Motor neuron (in vitro differentiated cells): Measurements from ENCODE around the gene ADAMTS19. TPM values are rescaled to one million over a fixed set of nuclear protein-coding genes. Genes with fewer than 3 reads are reported as not detected.
"Not testable (repeated sequence)": the region's sequence is repeated elsewhere in the genome, so short reads cannot be mapped to it uniquely, and the experiment has no call there.

Experiments
- ATAC-seq, 8 experiments: fragments of 200-7000 bp; cut with Tn5 transposase; replicated peaks in 6 of 8; 2 replicates each; pipeline ENCODE4 v1.8.0; 2021; ENCODE audit warnings: mild to moderate bottlenecking in 8 of 8, moderate library complexity in 8 of 8
- H3K27ac ChIP-seq, 2 donors: fragments of 250-450 bp; sonication (Bioruptor Pico); 2 replicates each; pipeline ENCODE4 v1.9.0; 2021; ENCODE audit warnings: antibody characterized with exemption in 2 of 2, mild to moderate bottlenecking in 2 of 2, moderate library complexity in 1 of 2
- H3K4me1 ChIP-seq, 2 donors: fragments of 250-450 bp; sonication (Bioruptor Pico); replicated peaks in 1 of 2; 2 replicates each; pipeline ENCODE4 v1.6.1; 2021; ENCODE audit warnings: antibody characterized with exemption in 2 of 2, mild to moderate bottlenecking in 2 of 2, moderate library complexity in 1 of 2
- H3K4me3 ChIP-seq, 5 donors: fragments of 250-450 bp; sonication (Bioruptor Pico); 2 replicates each; pipeline ENCODE4 v1.9.0; 2021; ENCODE audit warnings: antibody characterized with exemption in 5 of 5, mild to moderate bottlenecking in 5 of 5, moderate library complexity in 4 of 5
- WGBS, 10 experiments: fragments of 450-650 bp; shearing (Covaris generic); methylation state at CpG; one replicate each; pipeline ENCODE4 v1.0.0; 2022; 5-methylcytosine and 5-hydroxymethylcytosine counted together
- in situ Hi-C, 9 experiments: fragments of 400-800 bp; cut with MboI; loops; one replicate each; pipeline ENCODE4 v1.15.0; 2021; ENCODE audit warnings: low sequenced_read_pairs in 9 of 9, low pct_unique_long_range_greater_than_20kb in 2 of 9; ENCODE audit not compliant: unreplicated experiment in 9 of 9
- total RNA-seq, 8 experiments: library from RNA; unstranded; fragments of 300-600 nt; gene quantifications; 2 replicates each; pipeline versions ENCODE4 v1.2.3 to v1.2.4, GENCODE V29; 2022

ADAMTS19 gene
- total RNA-seq, 8 experiments from 2014 or later = 0.36 to 34.7 (median 2.8) TPM

DNA sequence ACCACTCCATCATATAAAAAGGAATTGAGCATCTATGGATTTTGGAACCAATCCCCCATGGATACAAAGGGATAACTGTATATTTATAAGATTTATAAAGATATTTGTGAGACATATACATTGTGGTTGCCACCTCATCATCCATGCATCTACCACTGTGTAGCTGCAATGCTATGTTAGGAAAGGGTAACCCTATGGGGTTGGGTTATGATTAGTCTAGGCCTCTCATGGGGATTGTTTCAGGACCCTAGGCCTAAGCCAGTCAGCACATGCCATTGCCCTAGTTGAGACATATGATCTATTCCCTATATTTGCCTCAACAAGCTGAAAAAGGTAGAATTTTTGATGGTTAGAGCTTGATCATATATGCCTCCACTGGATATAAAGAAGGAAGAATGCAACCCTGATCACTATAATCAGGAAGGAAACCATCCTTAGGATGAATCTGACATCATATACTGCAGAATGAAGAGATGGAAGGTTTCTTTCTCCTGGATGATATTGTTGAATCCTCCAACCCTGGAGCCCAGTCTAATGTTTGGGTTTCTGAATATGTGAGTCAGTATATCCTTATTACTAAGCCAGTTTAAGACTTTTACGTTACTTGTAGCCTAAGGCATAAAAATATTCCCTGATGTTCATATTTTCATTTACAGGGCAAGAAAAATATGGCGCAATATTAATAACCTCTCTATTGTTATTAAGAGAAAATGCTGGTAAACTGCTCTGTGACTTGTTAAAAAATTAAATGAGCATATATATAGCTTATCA is 94.2 kb downstream of the ADAMTS19 start:
- ATAC-seq = no peak
- no peak overlapping the region for H3K27ac ChIP-seq
- in situ Hi-C loops = no loop called here

DNA sequence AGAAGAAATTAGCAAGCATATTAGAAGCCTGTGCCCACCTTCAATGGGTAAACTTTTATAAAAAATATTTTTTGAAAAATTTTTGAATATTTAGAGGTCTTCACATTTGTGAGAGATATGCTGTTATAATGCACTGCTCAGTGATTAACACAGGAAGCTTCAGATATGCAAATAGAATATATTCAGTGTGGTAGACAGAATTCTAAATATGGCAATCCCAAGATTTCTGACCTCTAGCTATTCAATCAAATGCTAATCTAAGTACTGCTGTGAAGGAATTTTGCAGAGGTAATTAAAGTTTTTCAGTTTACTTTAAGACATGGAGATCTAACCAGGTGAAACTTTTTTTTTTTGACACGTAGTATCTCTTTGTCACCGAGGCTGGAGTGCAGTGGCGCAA is 103.5 kb downstream of the ADAMTS19 start:
- peak in 3 of 8 experiments; percentile 32 to 55 (median 51) for ATAC-seq
- H3K4me1 ChIP-seq = peaks cover 0 to 5% of the 10 kb centered on the region in 2 donors
- in situ Hi-C loops = no loop called here
- H3K27ac ChIP-seq = no peak overlapping the region
- H3K4me3 ChIP-seq = no peak overlapping the region
- 67 to 100% (median 87%) methylated on average over 2 to 3 of the region's 3 CpGs; no CpG with 5 or more reads in 4 of the 10 experiments for WGBS, 10 experiments

More for the DNA sequence above, 94.2 kb downstream of the ADAMTS19 start:
- Histone ChIP-seq H3K4me1 (no peaks in the 10 kb centered on the region), H3K4me3 (no peak overlapping the region)
- 40 to 100% (median 87%) methylated on average over 1 to 2 of the region's 2 CpGs; no CpG with 5 or more reads in 1 of the 10 experiments for WGBS, 10 experiments

DNA sequence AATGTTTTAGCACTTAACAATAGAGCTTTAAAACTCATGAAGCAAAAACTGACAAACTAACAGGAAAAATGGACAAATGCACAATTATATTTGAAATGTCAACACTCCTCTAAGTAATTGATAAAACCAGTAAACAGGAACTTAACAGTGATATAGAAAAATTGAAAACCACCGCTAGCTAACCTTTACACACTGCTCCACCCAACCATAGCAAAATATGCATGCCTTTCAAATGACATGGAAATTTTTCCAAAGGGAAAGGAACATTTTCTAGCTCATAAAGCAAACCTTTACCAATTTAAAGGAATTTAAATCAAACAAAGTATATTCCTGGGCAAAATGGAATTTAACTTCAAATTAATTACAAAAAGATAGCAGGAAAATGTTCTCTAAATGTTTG is 109.2 kb downstream of the ADAMTS19 start:
- in situ Hi-C loops = no loop called here
- H3K4me1 ChIP-seq = peaks cover 0 to 2% of the 10 kb centered on the region in 2 donors
- WGBS, 10 experiments = 0 to 100% (median 100%) methylated on average over 1 of the region's 1 CpG
- no peak overlapping the region for H3K4me3 ChIP-seq
- peak in 2 of 8 experiments; percentile 57 to 68 for ATAC-seq
- no peak overlapping the region for H3K27ac ChIP-seq

DNA sequence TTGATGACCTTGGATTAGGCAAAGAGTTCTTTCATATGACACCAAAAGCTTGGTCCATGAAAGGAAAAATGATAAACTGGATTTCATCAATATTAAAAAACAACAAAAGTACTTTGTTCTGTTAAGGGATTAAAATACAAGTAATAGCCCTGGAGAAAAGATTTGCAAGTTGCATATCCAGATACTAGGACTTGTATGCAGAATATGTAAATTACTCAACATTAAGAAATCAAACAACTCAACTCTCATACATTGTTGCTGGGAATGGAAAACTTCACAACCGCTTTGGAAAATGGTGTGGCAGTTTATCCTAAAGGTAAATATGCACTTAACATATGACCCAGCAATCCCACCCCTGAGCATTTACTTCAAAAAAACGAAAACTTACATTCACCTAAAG is 112.0 kb downstream of the ADAMTS19 start:
- Histone ChIP-seq H3K4me1 (peaks cover 0 to 2% of the 10 kb centered on the region in 2 donors), H3K27ac (no peak overlapping the region), H3K4me3 (no peak overlapping the region)
- in situ Hi-C loops = no loop called here
- 5 to 100% (median 75%) methylated on average over 1 to 2 of the region's 2 CpGs; no CpG with 5 or more reads in 1 of the 10 experiments for WGBS, 10 experiments
- peak in 3 of 8 experiments; percentile 35 to 75 (median 74) for ATAC-seq

DNA sequence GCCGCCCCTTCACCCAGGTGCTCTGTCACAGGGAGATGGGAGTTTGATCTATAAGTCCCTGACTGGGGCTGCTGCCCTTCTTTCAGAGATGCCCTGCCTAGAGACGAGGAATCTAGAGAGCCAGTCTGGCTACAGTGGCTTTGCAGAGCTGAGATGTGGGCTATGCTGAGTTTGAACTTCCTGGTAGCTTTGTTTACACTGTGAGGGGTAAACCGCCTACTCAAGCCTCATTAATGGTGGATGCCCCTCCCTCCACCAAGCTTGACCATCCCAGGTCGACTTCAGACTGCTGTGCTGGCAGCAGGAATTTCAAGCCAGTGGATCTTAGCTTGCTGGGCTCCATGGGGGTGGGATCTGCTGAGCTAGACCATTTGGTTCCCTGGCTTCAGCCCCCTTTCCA is 124.4 kb downstream of the ADAMTS19 start:
- H3K27ac ChIP-seq, H3K4me3 ChIP-seq, H3K4me1 ChIP-seq, in situ Hi-C loops: not testable (repeated sequence)
- peak in 1 of 8 experiments; percentile 16 for ATAC-seq
- 100% methylated on average over 1 of the region's 4 CpGs; no CpG with 5 or more reads in 9 of the 10 experiments for WGBS, 10 experiments

DNA sequence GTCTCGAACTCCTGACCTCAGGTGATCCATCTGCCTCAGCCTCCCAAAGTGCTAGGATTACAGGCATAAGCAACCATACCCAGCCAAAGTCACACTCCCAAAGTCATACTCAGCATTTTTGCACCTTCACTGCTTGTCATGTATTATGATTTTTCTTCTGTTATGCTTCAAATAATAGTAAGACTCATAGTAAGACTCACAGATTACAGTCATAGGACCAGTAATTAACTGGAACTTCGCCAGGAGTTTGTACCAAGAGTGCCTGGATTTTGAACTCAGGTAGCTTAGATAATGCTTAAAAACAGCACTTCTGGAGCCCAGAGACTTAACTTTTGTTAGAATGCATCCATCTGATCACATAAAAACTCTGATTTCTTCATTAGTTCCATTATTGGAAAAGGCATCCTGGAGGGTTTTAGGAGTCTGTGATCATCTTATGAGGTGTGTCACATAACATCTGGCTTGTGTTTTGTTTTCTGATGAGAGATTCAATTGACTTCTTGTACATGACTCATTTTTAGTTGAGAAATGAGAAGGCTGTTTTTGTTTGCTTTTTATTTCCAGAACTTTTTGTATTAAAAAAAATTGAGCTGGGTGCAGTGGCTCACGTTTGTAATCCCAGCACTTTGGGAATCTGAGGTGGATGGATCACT is 131.5 kb downstream of the ADAMTS19 start:
- ATAC-seq = peak in 1 of 8 experiments; percentile 50
- no peak overlapping the region for H3K4me3 ChIP-seq
- 0 to 100% (median 67%) methylated on average over 1 to 3 of the region's 3 CpGs; no CpG with 5 or more reads in 1 of the 10 experiments for WGBS, 10 experiments
- in situ Hi-C loops = no loop called here
- H3K4me1 ChIP-seq = no peaks in the 10 kb centered on the region
- no peak overlapping the region for H3K27ac ChIP-seq

DNA sequence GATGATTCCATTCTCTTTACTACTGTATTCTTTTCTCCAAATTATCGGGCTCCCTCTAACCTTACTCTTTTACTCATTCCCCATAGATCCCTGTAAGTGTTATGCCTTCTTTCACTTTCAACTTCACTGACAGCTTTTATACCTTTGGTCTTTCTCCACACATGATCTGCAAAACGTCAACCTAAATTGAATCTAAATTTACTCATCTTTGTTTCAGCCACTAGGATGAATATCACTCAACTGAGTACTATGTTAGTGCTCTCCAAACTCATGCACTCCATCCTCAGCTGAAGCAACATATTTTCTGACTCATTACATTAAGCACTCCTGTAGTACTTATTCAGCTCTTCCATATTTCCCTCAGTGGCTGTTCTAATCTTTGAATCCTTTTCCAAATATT is 133.4 kb downstream of the ADAMTS19 start:
- H3K27ac ChIP-seq = no peak overlapping the region
- in situ Hi-C loops = no loop called here
- no peak overlapping the region for H3K4me3 ChIP-seq
- ATAC-seq = no peak
- no peaks in the 10 kb centered on the region for H3K4me1 ChIP-seq
- WGBS, 10 experiments = 5 to 95% (median 67%) methylated on average over 1 to 2 of the region's 2 CpGs; no CpG with 5 or more reads in 1 of the 10 experiments

DNA sequence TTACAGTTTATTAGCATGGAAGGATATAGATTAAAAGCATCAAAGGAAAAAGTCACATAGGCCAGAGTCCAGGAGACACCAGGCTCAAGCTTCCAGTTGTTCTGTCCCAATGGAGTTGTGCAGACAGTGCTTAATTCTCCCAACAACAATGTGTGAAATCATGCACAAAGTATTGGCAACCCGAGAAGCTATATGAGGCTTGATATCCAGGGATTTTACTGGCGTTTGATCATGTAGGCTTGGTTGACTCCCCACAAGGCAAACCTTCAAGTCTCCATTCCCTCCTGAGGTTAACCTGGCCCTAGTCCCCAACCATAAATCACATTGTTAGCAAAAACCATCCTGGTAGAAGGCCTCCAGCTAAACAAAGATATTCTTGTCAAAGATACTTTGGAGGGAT is 141.5 kb downstream of the ADAMTS19 start:
- no peak overlapping the region for H3K27ac ChIP-seq
- in situ Hi-C loops = no loop called here
- no peak for ATAC-seq
- no peak overlapping the region for H3K4me3 ChIP-seq
- 0 to 83% (median 50%) methylated on average over 1 to 2 of the region's 2 CpGs; no CpG with 5 or more reads in 2 of the 10 experiments for WGBS, 10 experiments
- H3K4me1 ChIP-seq = no peaks in the 10 kb centered on the region

DNA sequence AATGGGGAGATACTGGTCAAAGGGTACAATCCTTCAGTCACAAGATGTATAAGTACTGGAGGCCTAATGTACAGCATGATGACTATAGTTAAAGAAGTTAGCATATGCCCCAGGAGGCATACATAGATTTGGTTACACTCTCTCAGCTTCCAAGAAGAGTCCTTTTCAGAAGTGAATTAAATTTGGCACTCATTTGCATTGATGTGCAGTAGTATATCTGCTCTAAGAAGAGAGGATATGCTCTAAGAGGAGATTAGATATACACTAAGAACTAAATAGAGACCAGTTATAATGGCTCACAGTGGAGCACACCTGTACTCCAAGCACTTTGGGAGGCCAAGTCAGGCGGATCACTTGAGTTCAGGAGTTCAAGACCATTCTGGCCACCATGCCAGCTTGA is 148.3 kb downstream of the ADAMTS19 start:
- H3K4me3 ChIP-seq = no peak overlapping the region
- 0 to 100% (median 29%) methylated on average over 1 of the region's 1 CpG; no CpG with 5 or more reads in 5 of the 10 experiments for WGBS, 10 experiments
- H3K4me1 ChIP-seq = no peaks in the 10 kb centered on the region
- no peak overlapping the region for H3K27ac ChIP-seq
- in situ Hi-C loops = no loop called here
- no peak for ATAC-seq

DNA sequence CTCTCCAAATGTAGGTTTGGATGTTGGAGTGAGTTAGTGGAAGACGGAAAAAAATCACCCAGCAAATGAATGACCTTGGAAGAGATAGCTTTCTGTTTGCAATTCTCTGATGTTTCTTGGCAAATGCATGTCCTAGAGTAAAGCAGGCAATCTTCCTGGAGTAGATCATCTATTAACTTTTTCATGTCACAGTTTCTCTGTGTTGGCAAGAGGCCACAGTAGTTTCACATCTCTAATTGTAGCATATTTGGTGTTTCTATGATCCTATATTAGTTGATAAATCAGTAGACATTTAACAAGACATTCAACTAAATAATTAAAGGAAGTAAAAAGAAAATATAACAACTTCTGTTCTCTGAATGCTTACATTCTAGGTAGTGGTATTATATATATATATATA is 149.6 kb downstream of the ADAMTS19 start:
- Histone ChIP-seq H3K4me3 (no peak overlapping the region), H3K27ac (no peak overlapping the region), H3K4me1 (no peaks in the 10 kb centered on the region)
- in situ Hi-C loops = no loop called here
- ATAC-seq = no peak
- WGBS, 10 experiments = 40 to 100% (median 83%) methylated on average over 1 of the region's 1 CpG; no CpG with 5 or more reads in 6 of the 10 experiments

DNA sequence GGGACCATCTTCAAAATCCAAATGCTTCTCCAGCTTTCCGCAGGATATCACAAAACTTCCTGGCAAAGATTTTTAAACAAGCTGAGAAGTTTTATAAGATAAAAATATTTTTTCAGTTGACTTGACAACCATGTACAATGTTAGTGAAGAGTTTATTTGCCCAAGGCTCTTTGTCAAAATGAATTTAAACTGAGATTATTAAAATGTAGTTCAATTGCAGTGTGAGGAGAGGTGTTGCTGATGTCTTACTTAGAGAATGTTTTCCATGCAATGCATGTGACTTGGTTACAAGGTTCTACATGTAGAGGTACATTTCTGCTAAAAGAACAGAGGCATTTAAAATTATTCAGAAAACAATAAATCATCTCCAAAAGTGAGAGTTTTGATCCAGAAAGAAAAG is 156.4 kb downstream of the ADAMTS19 start:
- in situ Hi-C loops = no loop called here
- 0 to 100% (median 83%) methylated on average over 1 of the region's 1 CpG; no CpG with 5 or more reads in 1 of the 10 experiments for WGBS, 10 experiments
- ATAC-seq = peak in 1 of 8 experiments; percentile 78
- Histone ChIP-seq H3K4me3 (no peak overlapping the region), H3K27ac (no peak overlapping the region), H3K4me1 (no peaks in the 10 kb centered on the region)

DNA sequence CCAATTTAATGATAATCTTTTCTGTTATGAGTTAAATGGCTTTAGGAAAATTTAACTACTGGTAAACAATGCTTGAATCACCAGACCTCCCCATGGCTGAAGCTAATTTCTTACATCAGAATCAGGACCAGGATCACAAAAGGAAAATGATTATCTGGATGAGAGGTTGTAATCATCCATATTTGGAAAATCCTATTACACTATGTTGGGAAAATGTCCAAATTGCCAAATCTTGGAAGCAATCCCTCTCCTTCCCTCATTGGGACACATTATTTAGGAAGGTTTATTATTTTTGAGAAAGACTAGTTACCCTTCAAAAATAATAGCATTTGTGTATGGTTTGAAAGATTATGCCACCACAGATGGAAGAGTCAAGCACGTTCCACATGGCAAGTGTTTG is 157.1 kb downstream of the ADAMTS19 start:
- in situ Hi-C loops = no loop called here
- H3K4me1 ChIP-seq = no peaks in the 10 kb centered on the region
- ATAC-seq = no peak
- H3K27ac ChIP-seq = no peak overlapping the region
- 0 to 92% (median 83%) methylated on average over 1 of the region's 1 CpG; no CpG with 5 or more reads in 5 of the 10 experiments for WGBS, 10 experiments
- no peak overlapping the region for H3K4me3 ChIP-seq

DNA sequence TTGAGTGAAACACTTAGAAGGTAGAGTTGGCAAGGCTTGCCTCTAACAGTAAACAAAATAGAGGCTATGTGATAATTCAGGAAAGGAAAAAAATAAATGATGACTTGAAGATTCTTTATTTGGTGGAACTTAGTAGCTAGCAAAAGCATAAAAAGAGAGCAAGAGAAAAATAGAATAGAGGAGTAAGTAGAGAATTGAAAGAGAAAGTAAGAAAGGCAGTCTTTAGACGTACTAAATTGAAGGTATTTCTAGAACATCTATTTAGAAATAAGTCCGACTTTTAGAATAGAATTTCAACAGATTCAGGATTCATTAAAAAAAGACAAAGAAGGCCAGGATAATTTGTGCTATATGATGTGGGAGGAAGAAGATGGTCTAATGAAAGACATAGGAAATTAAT is 159.7 kb downstream of the ADAMTS19 start:
- Histone ChIP-seq H3K27ac (no peak overlapping the region), H3K4me1 (no peaks in the 10 kb centered on the region), H3K4me3 (no peak overlapping the region)
- in situ Hi-C loops = no loop called here
- 4 to 100% (median 71%) methylated on average over 1 to 2 of the region's 2 CpGs; no CpG with 5 or more reads in 1 of the 10 experiments for WGBS, 10 experiments
- ATAC-seq = no peak
